Lung (tissue), 12 donors: Measurements from ENCODE around the gene CRY2. TPM values are rescaled to one million over a fixed set of nuclear protein-coding genes. Genes with fewer than 3 reads are reported as not detected.

Source experiments
- ATAC-seq: fragments of 200-7000 bp; cut with Tn5 transposase; one replicate; pipeline ENCODE4 v1.9.1; 2020; ENCODE audit warnings: moderate number of reproducible peaks; ENCODE audit not compliant: insufficient read depth, low FRiP score
- DNase-seq, 3 donors: peaks; one replicate each; pipeline ENCODE4 v3.0.0-alpha.2; 2013 to 2017
- H3K27ac ChIP-seq, 2 donors: one replicate each; pipeline ENCODE4 v1.5.1; 2013; ENCODE audit warnings: mild to moderate bottlenecking in 2 of 2, moderate library complexity in 2 of 2, control low read depth in 1 of 2, inconsistent platforms in 1 of 2, low read depth in 1 of 2, low read length in 1 of 2
- H3K27me3 ChIP-seq, 3 donors: one replicate each; pipeline ENCODE4 v1.5.1; 2013; ENCODE audit warnings: low read length in 2 of 3; ENCODE audit not compliant: control insufficient read depth in 3 of 3, insufficient read depth in 3 of 3
- H3K36me3 ChIP-seq, 4 donors: one replicate each; pipeline ENCODE4 v1.5.1; 2013; ENCODE audit warnings: low read length in 4 of 4, mild to moderate bottlenecking in 1 of 4, moderate library complexity in 1 of 4; ENCODE audit not compliant: control insufficient read depth in 4 of 4, insufficient read depth in 4 of 4
- H3K4me1 ChIP-seq, 5 donors: one replicate each; pipeline ENCODE4 v1.5.1; 2013; ENCODE audit warnings: low read length in 5 of 5, mild to moderate bottlenecking in 2 of 5, moderate library complexity in 1 of 5; ENCODE audit not compliant: control insufficient read depth in 5 of 5, insufficient read depth in 5 of 5
- H3K4me3 ChIP-seq: one replicate; pipeline ENCODE4 v1.5.1; 2013; ENCODE audit warnings: mild to moderate bottlenecking, control low read depth, moderate library complexity
- H3K9ac ChIP-seq, 2 donors: one replicate each; pipeline ENCODE4 v1.5.1; 2013; ENCODE audit warnings: low read length in 2 of 2, control low read depth in 1 of 2; ENCODE audit not compliant: insufficient read depth in 1 of 2
- H3K9me3 ChIP-seq, 4 donors: one replicate each; pipeline ENCODE4 v1.5.1; 2013; ENCODE audit warnings: low read length in 3 of 4, mild to moderate bottlenecking in 1 of 4, moderate library complexity in 1 of 4; ENCODE audit not compliant: control insufficient read depth in 4 of 4, insufficient read depth in 3 of 4
- WGBS, 2 donors: extraction: QIAGEN DNeasy Blood & Tissue Kit; methylation state at CpG; one replicate each; pipeline ENCODE4 v1.1.7; 2013; 5-methylcytosine and 5-hydroxymethylcytosine counted together
- polyA plus RNA-seq, 2 donors: library from polyadenylated mRNA; stranded (reverse); fragments of 200-250 nt; gene quantifications; one replicate each; pipeline ENCODE4 v1.2.1, GENCODE V29; 2013
- total RNA-seq, 2 donors: library from RNA; depleted of rRNA in 1 of 2; stranded (reverse); fragments of >200 nt in 1 of 2; gene quantifications; one replicate each; pipeline ENCODE4 v1.2.1, GENCODE V29; 2014 to 2021
- TF ChIP-seq, protein P1 (sequence below): IDR thresholded peaks from 2 replicates; pipeline ENCODE4 v1.5.1; 2012; ENCODE audit warnings: mild to moderate bottlenecking; ENCODE audit errors: control extremely low read depth, extremely low read depth
- donor health status: control.
- donor health status: control.
- donor health status: Bipolar disorder and iron deficiency.
- donor health status: healthy.
- donor health status: DM: yes; HTN: yes; CAD: no.

CRY2 gene
- total and polyA plus RNA-seq, 4 donors = 16.2 to 55.0 (median 34.2) TPM

- 76 to 79% methylated on average over 13 of the region's 13 CpGs for WGBS, 2 donors
- no peak overlapping the region for H3K27ac ChIP-seq
These were observed 72.7 kb downstream of the CRY2 start for GRCh38 chr11:45919806-45920530.

GRCh38 chr11:45920531-45921477 is 73.5 kb downstream of the CRY2 start:
- peaks cover 0 to 18% (median 9%) of the 10 kb centered on the region in 3 donors for H3K27me3 ChIP-seq
- ATAC-seq = no peak
- peak in 1 of 3 donors; percentile 9 for DNase-seq
- no peaks in the 10 kb centered on the region for H3K9me3 ChIP-seq
- peaks cover 0 to 31% (median 4%) of the 10 kb centered on the region in 5 donors for H3K4me1 ChIP-seq
- H3K36me3 ChIP-seq = peaks cover 0 to 3% (median under 1%) of the 10 kb centered on the region in 4 donors
- H3K9ac ChIP-seq = no peak overlapping the region
- no peak overlapping the region for H3K4me3 ChIP-seq
- H3K27ac ChIP-seq = peak overlapping the region in 1 of 2 donors; percentile 85
- TF ChIP-seq, protein P1, sequence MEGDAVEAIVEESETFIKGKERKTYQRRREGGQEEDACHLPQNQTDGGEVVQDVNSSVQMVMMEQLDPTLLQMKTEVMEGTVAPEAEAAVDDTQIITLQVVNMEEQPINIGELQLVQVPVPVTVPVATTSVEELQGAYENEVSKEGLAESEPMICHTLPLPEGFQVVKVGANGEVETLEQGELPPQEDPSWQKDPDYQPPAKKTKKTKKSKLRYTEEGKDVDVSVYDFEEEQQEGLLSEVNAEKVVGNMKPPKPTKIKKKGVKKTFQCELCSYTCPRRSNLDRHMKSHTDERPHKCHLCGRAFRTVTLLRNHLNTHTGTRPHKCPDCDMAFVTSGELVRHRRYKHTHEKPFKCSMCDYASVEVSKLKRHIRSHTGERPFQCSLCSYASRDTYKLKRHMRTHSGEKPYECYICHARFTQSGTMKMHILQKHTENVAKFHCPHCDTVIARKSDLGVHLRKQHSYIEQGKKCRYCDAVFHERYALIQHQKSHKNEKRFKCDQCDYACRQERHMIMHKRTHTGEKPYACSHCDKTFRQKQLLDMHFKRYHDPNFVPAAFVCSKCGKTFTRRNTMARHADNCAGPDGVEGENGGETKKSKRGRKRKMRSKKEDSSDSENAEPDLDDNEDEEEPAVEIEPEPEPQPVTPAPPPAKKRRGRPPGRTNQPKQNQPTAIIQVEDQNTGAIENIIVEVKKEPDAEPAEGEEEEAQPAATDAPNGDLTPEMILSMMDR = no peak
- WGBS, 2 donors = 85 to 91% methylated on average over 6 of the region's 6 CpGs

More at GRCh38 chr11:45919806-45920530, 72.7 kb downstream of the CRY2 start:
- DNase-seq = peak in 1 of 3 donors; percentile 9
- Histone ChIP-seq H3K9me3 (no peaks in the 10 kb centered on the region), H3K4me1 (peaks cover 0 to 31% (median 4%) of the 10 kb centered on the region in 5 donors), H3K4me3 (no peak overlapping the region), H3K36me3 (peaks cover 0 to 8% (median 5%) of the 10 kb centered on the region in 4 donors), H3K9ac (no peak overlapping the region), H3K27me3 (peaks cover 0 to 15% (median 8%) of the 10 kb centered on the region in 3 donors)
- no peak for ATAC-seq
- TF ChIP-seq, protein P1 = no peak

- TF ChIP-seq, protein P1 = no peak
- DNase-seq (peak; percentile 74 to 85 (median 82)), ATAC-seq (peak; percentile 4)
- Histone ChIP-seq H3K9me3 (no peaks in the 10 kb centered on the region), H3K27me3 (peaks cover 0 to 18% (median 9%) of the 10 kb centered on the region in 3 donors), H3K4me3 (no peak overlapping the region), H3K9ac (no peak overlapping the region), H3K36me3 (no peaks in the 10 kb centered on the region), H3K27ac (peak overlapping the region in 1 of 2 donors; percentile 85), H3K4me1 (peaks cover 0 to 29% (median 4%) of the 10 kb centered on the region in 5 donors)
- WGBS, 2 donors = 33 to 41% methylated on average over 43 to 54 of the region's 54 CpGs
These were observed 74.5 kb downstream of the CRY2 start for GRCh38 chr11:45921561-45922424.
